H1 (cell line): ENCODE measurements around the gene ASB1. TPM values are rescaled to one million over a fixed set of nuclear protein-coding genes. Genes with fewer than 3 reads are reported as not detected.

ENCODE experiments used
- CTCF ChIA-PET: fragments of 300-600 bp; sonication (Branson Sonifier 250); formaldehyde crosslinking; loops from one replicate; lab custom pipeline; 2021; ENCODE audit not compliant: partially characterized antibody; lab: Charles Lee
- POLR2A ChIA-PET: fragments of 300-600 bp; sonication (Branson Sonifier 250); formaldehyde crosslinking; loops from one replicate; lab custom pipeline; 2021; ENCODE audit warnings: inconsistent platforms; ENCODE audit not compliant: partially characterized antibody; lab: Charles Lee
- DNase-seq, 2 experiments: peaks; one replicate each; pipeline versions ENCODE4 v3.0.0 to v3.0.0-alpha.2; 2010 to 2022; ENCODE audit warnings: low spot score in 2 of 2, low read depth in 1 of 2, mixed read lengths in 1 of 2
- FAIRE-seq: peaks from 2 replicates; lab custom pipeline; 2011; peaks lifted over from hg19 to GRCh38; lab: Jason Lieb, UNC
- H2AFZ ChIP-seq: 2 replicates; pipeline ENCODE4 v1.8.1; 2012; ENCODE audit warnings: low read length, inconsistent platforms
- H2AK5ac ChIP-seq: 2 replicates; pipeline ENCODE4 v1.6.1; 2013; ENCODE audit warnings: low read depth, low read length
- H2BK120ac ChIP-seq: replicated peaks from 2 replicates; pipeline ENCODE3; 2013; ENCODE audit warnings: low read depth, low read length, inconsistent platforms
- H2BK12ac ChIP-seq: 2 replicates; pipeline ENCODE4 v1.6.1; 2013; ENCODE audit warnings: low read depth, low read length
- H2BK15ac ChIP-seq: 2 replicates; pipeline ENCODE4 v1.6.1; 2013; ENCODE audit warnings: low read length
- H2BK20ac ChIP-seq: 2 replicates; pipeline ENCODE4 v1.6.1; 2013; ENCODE audit warnings: low read length
- H2BK5ac ChIP-seq: 2 replicates; pipeline ENCODE4 v1.6.1; 2013; ENCODE audit warnings: low read depth, low read length
- H3K14ac ChIP-seq: 2 replicates; pipeline ENCODE4 v1.6.1; 2013; ENCODE audit warnings: inconsistent platforms; ENCODE audit not compliant: insufficient read length
- H3K18ac ChIP-seq: 2 replicates; pipeline ENCODE4 v1.6.1; 2013; ENCODE audit warnings: low read length; ENCODE audit errors: extremely low read depth
- H3K23ac ChIP-seq: 2 replicates; pipeline ENCODE4 v1.6.1; 2013; ENCODE audit warnings: inconsistent platforms; ENCODE audit not compliant: insufficient read length
- H3K23me2 ChIP-seq: 2 replicates; pipeline ENCODE4 v1.6.1; 2013; ENCODE audit warnings: low read depth, low read length
- H3K27ac ChIP-seq: 2 replicates; pipeline ENCODE4 v1.6.1; 2011; ENCODE audit warnings: low read depth, low read length, inconsistent platforms
- H3K27me3 ChIP-seq, 4 experiments: replicated peaks in 1 of 4; 1 replicate in 1 of 4; 2 replicates in 3 of 4; pipeline versions ENCODE4 v1.6.1 to v1.8.1; 2011 to 2013; ENCODE audit warnings: low read length in 3 of 4, mild to moderate bottlenecking in 3 of 4, inconsistent platforms in 2 of 4, mixed read lengths in 2 of 4, moderate library complexity in 1 of 4; ENCODE audit not compliant: control insufficient read depth in 3 of 4, insufficient read depth in 3 of 4; ENCODE audit errors: extremely low read depth in 1 of 4
- H3K36me3 ChIP-seq, 4 experiments: 2 replicates each; pipeline versions ENCODE4 v1.6.1 to v1.8.1; 2011 to 2013; ENCODE audit warnings: mild to moderate bottlenecking in 4 of 4, low read length in 3 of 4, moderate library complexity in 2 of 4, control low read depth in 1 of 4, inconsistent platforms in 1 of 4; ENCODE audit not compliant: insufficient read depth in 4 of 4, control insufficient read depth in 2 of 4
- H3K4ac ChIP-seq: replicated peaks from 2 replicates; pipeline ENCODE3; 2013; ENCODE audit warnings: low read length, low read depth, mixed read lengths, inconsistent platforms; ENCODE audit not compliant: insufficient read length
- H3K4me1 ChIP-seq, 4 experiments: replicated peaks in 1 of 4; 1 replicate in 1 of 4; 2 replicates in 3 of 4; pipeline versions ENCODE4 v1.6.1 to v1.8.1; 2011 to 2013; ENCODE audit warnings: low read length in 3 of 4, inconsistent platforms in 2 of 4, mixed read lengths in 1 of 4; ENCODE audit not compliant: insufficient read depth in 4 of 4, control insufficient read depth in 3 of 4
- H3K4me2 ChIP-seq, 2 experiments: 2 replicates each; pipeline versions ENCODE4 v1.6.1 to v1.8.1; 2011 to 2013; ENCODE audit warnings: low read depth in 2 of 2, low read length in 2 of 2, control low read depth in 1 of 2, inconsistent platforms in 1 of 2, mild to moderate bottlenecking in 1 of 2; ENCODE audit not compliant: insufficient read depth in 1 of 2
- H3K4me3 ChIP-seq, 4 experiments: fragments of 200-600, 300-600 bp in 1 of 4; sonication (generic), shearing (Covaris generic), sonication (Bioruptor Twin) in 1 of 4; 2 replicates each; pipeline versions ENCODE4 v1.5.1 to v1.8.1; 2011 to 2016; ENCODE audit warnings: low read length in 4 of 4, low read depth in 3 of 4, control low read depth in 2 of 4, inconsistent platforms in 2 of 4, mild to moderate bottlenecking in 2 of 4, mixed read lengths in 1 of 4, moderate library complexity in 1 of 4; ENCODE audit not compliant: insufficient read depth in 2 of 4; ENCODE audit errors: extremely low read depth in 1 of 4
- H3K56ac ChIP-seq: replicated peaks from 2 replicates; pipeline ENCODE3; 2013; ENCODE audit warnings: low read depth, mild to moderate bottlenecking, mixed read lengths, low read length, inconsistent platforms; ENCODE audit not compliant: insufficient read length
- H3K79me1 ChIP-seq: 2 replicates; pipeline ENCODE4 v1.6.1; 2013; ENCODE audit warnings: low read depth, low read length, control low read depth
- H3K79me2 ChIP-seq, 2 experiments: 2 replicates each; pipeline versions ENCODE4 v1.6.1 to v1.8.1; 2012 to 2013; ENCODE audit warnings: low read length in 2 of 2, mild to moderate bottlenecking in 2 of 2, inconsistent platforms in 1 of 2; ENCODE audit not compliant: insufficient read depth in 2 of 2, control insufficient read depth in 1 of 2
- H3K9ac ChIP-seq, 4 experiments: replicated peaks in 1 of 4; 1 replicate in 1 of 4; 2 replicates in 3 of 4; pipeline versions ENCODE4 v1.6.1 to v1.8.1; 2011 to 2013; ENCODE audit warnings: low read depth in 3 of 4, low read length in 3 of 4, control low read depth in 2 of 4, mild to moderate bottlenecking in 2 of 4, moderate library complexity in 2 of 4, inconsistent platforms in 1 of 4; ENCODE audit errors: extremely low read depth in 1 of 4
- H3K9me3 ChIP-seq, 2 experiments: 2 replicates each; pipeline versions ENCODE4 v1.6.1 to v1.8.1; 2012 to 2013; ENCODE audit warnings: mild to moderate bottlenecking in 2 of 2, moderate library complexity in 2 of 2, control low read depth in 1 of 2, inconsistent platforms in 1 of 2, low read depth in 1 of 2, low read length in 1 of 2, mixed read lengths in 1 of 2; ENCODE audit not compliant: insufficient read depth in 2 of 2
- H4K20me1 ChIP-seq, 2 experiments: replicated peaks in 1 of 2; 2 replicates each; pipeline versions ENCODE3 to v1.8.1; 2011 to 2013; ENCODE audit warnings: inconsistent platforms in 2 of 2, low read length in 2 of 2, mild to moderate bottlenecking in 1 of 2; ENCODE audit not compliant: insufficient read depth in 2 of 2, control insufficient read depth in 1 of 2
- H4K5ac ChIP-seq: 2 replicates; pipeline ENCODE4 v1.6.1; 2013; ENCODE audit warnings: low read length, low read depth, mixed read lengths, inconsistent platforms; ENCODE audit not compliant: insufficient read length
- H4K8ac ChIP-seq: 2 replicates; pipeline ENCODE4 v1.8.0; 2013; ENCODE audit warnings: mild to moderate bottlenecking, moderate library complexity, low read length, inconsistent platforms; ENCODE audit not compliant: insufficient read depth; ENCODE audit errors: extremely low read depth
- H4K91ac ChIP-seq: replicated peaks from 2 replicates; pipeline ENCODE3; 2013; ENCODE audit warnings: low read length, mixed read lengths, inconsistent platforms; ENCODE audit not compliant: insufficient read length
- ATF3 ChIP-seq: IDR thresholded peaks from 2 replicates; pipeline ENCODE4 v1.6.1; 2011; ENCODE audit warnings: low read depth, mild to moderate bottlenecking, low read length; ENCODE audit not compliant: insufficient read depth
- BACH1 ChIP-seq: IDR thresholded peaks from 2 replicates; pipeline ENCODE4 v1.6.1; 2012; ENCODE audit warnings: low read length, improper control_type of control experiment
- GABPA ChIP-seq: IDR thresholded peaks from 2 replicates; pipeline ENCODE4 v1.6.1; 2011; ENCODE audit warnings: mild to moderate bottlenecking, low read length, moderate library complexity, borderline replicate concordance; ENCODE audit not compliant: insufficient read depth
- JUN ChIP-seq: IDR thresholded peaks from 2 replicates; pipeline ENCODE4 v1.6.1; 2011; ENCODE audit warnings: low read depth, mild to moderate bottlenecking, improper control_type of control experiment, low read length
- JUND ChIP-seq: IDR thresholded peaks from 2 replicates; pipeline ENCODE4 v1.6.1; 2011; ENCODE audit warnings: mild to moderate bottlenecking, improper control_type of control experiment, low read length
- KDM1A ChIP-seq: fragments of 200-600, 300-600 bp; sonication (generic); IDR thresholded peaks from 2 replicates; pipeline ENCODE4 v1.7.1; 2016; ENCODE audit warnings: mild to moderate bottlenecking, low read length, borderline replicate concordance
- PHF8 ChIP-seq: fragments of 200-600 bp; sonication (generic); conservative IDR thresholded peaks from 2 replicates; pipeline ENCODE4 v1.7.1; 2012; ENCODE audit warnings: low read depth, mild to moderate bottlenecking, inconsistent platforms, low read length, moderate library complexity
- RNF2 ChIP-seq: fragments of 200-900, 300-1000 bp; sonication (generic); IDR thresholded peaks from 2 replicates; pipeline ENCODE4 v1.7.1; 2016; ENCODE audit warnings: borderline replicate concordance, low read depth, mild to moderate bottlenecking, antibody characterized with exemption, low read length; ENCODE audit not compliant: poor library complexity, severe bottlenecking; ENCODE audit errors: missing control alignments
- RXRA ChIP-seq: IDR thresholded peaks from 2 replicates; pipeline ENCODE4 v1.6.1; 2011; ENCODE audit warnings: low read depth, mild to moderate bottlenecking, low read length, moderate library complexity; ENCODE audit not compliant: insufficient read depth
- SIX5 ChIP-seq: IDR thresholded peaks from 2 replicates; pipeline ENCODE4 v1.6.1; 2011; ENCODE audit warnings: mild to moderate bottlenecking, low read depth, low read length
- TAF7 ChIP-seq: optimal IDR thresholded peaks from 2 replicates; pipeline ENCODE3; 2011; ENCODE audit warnings: low read depth, mild to moderate bottlenecking, inconsistent platforms, low read length, moderate library complexity, borderline replicate concordance
- USF2 ChIP-seq: IDR thresholded peaks from 2 replicates; pipeline ENCODE4 v1.6.1; 2011; ENCODE audit warnings: low read length, improper control_type of control experiment
- WGBS, 2 experiments: shearing (Covaris generic) in 1 of 2; methylation state at CpG; one replicate each; pipeline versions ENCODE4 v1.1.6 to v1.1.7; 2013 to 2015; ENCODE audit warnings: low lambda C conversion rate in 2 of 2, mixed read lengths in 2 of 2, inconsistent platforms in 1 of 2, low coverage in 1 of 2, missing lambda C conversion rate in 1 of 2; ENCODE audit not compliant: insufficient replicate concordance in 2 of 2, insufficient coverage in 1 of 2, insufficient read length in 1 of 2; ENCODE audit errors: extremely low coverage in 1 of 2, missing lambda C conversion rate in 1 of 2; 5-methylcytosine and 5-hydroxymethylcytosine counted together
- polyA plus RNA-seq, 7 experiments: library from polyadenylated mRNA; depleted of rRNA in 3 of 7; stranded (reverse) in 5 of 7; unstranded in 2 of 7; fragments of >200 nt in 5 of 7; fragments of 200-250 nt in 2 of 7; gene quantifications; 1 replicate in 5 of 7; 2 replicates in 1 of 7; 4 replicates in 1 of 7; pipeline versions ENCODE4 v1.2.1 to v1.2.3, GENCODE V29; 2011 to 2013; ENCODE audit warnings: missing spikeins in 2 of 7, mixed read lengths in 2 of 7
- total RNA-seq: library from RNA; stranded (reverse); fragmentation: NEBNext Ultra II Directional; extraction: Animal tissue kit (Norgen Biotek cat#: 25700); gene quantifications from 2 replicates; pipeline ENCODE4 v1.2.1, GENCODE V29; 2021

ASB1 gene
- total and polyA plus RNA-seq, 2 of the 8 experiments (the other 6 are each of a cell fraction or from before 2014, with no cell fraction given): 24.1 to 36.0 TPM

- peaks cover 0 to 2% (median 0%) of the 10 kb centered on the region in 4 experiments; a peak in 1 of 8 replicates for H3K36me3 ChIP-seq
- no peaks in the 10 kb centered on the region for H3K79me1 ChIP-seq
- no peak overlapping the region for H3K27ac ChIP-seq
- H4K8ac ChIP-seq: no peak overlapping the region
- DNase-seq (no peak), FAIRE-seq (no peak)
- H2AK5ac ChIP-seq: no peak overlapping the region
- peaks cover 3 to 19% (median 10%) of the 10 kb centered on the region in 4 experiments for H3K4me1 ChIP-seq
- no peak overlapping the region for H2BK5ac ChIP-seq
- no peaks in the 10 kb centered on the region for H3K79me2 ChIP-seq
- H4K20me1 ChIP-seq: no peaks in the 10 kb centered on the region
- H4K5ac ChIP-seq: no peak overlapping the region
- no peak overlapping the region for H3K18ac ChIP-seq
- ChIA-PET CTCF (interaction anchor here (0.5 to 1.4 kb wide), 2 partner anchors 13 to 113 kb away, joined by 3 to 5 read pairs; no protein-coding TSS in a partner anchor), POLR2A (no interaction called here)
- H2BK12ac ChIP-seq: no peak overlapping the region
- H3K27me3 ChIP-seq: no peaks in the 10 kb centered on the region
- WGBS, 2 experiments: 91% methylated on average over 5 of the region's 5 CpGs; no CpG with 5 or more reads in 1 of the 2 experiments
- H4K91ac ChIP-seq: no peak overlapping the region
- no peak overlapping the region for H3K4ac ChIP-seq
- no peaks in the 10 kb centered on the region for H3K23me2 ChIP-seq
- no peak overlapping the region for H3K23ac ChIP-seq
- H3K4me2 ChIP-seq: no peak overlapping the region
- no peak overlapping the region for H3K56ac ChIP-seq
- no peak overlapping the region for H2AFZ ChIP-seq
- no peak overlapping the region for H2BK20ac ChIP-seq
- no peak overlapping the region for H3K9ac ChIP-seq
- no peaks in the 10 kb centered on the region for H3K9me3 ChIP-seq
- H3K4me3 ChIP-seq: no peak overlapping the region
- H2BK120ac ChIP-seq: no peak overlapping the region
- no peak overlapping the region for H2BK15ac ChIP-seq
- no peak overlapping the region for H3K14ac ChIP-seq
- TF ChIP-seq BACH1 (no peak), USF2 (no peak), JUND (no peak), RXRA (no peak), TAF7 (no peak), RNF2 (no peak), GABPA (no peak), ATF3 (no peak), SIX5 (no peak), JUN (no peak), PHF8 (no peak), KDM1A (no peak)
These were observed 44.3 kb upstream of the ASB1 start for GRCh38 chr2:238382381-238382781.
